ENCODE data around the gene PNMT. TPM values are rescaled to one million over a fixed set of nuclear protein-coding genes. Genes with fewer than 3 reads are reported as not detected.

PNMT gene
- total and polyA plus RNA-seq, 2 of the 13 experiments (the other 11 are each of a cell fraction or from before 2014, with no cell fraction given), result 0.25 TPM; not detected in 1

GRCh38 chr17:39671651-39672521 is 3.6 kb downstream of the PNMT start (continued):
- TF ChIP-seq ZNF562 (CRISPR knock-in tag; IDR thresholded peaks at IDR 0.05; ENCODE audit: borderline replicate concordance) (no peak), ZNF367 (CRISPR knock-in tag; IDR thresholded peaks at IDR 0.05; ENCODE audit: borderline replicate concordance) (no peak), ZNF260 (CRISPR knock-in tag; IDR thresholded peaks at IDR 0.05; ENCODE audit: borderline replicate concordance, low read depth) (no peak), ZBTB38 (CRISPR knock-in tag; IDR thresholded peaks at IDR 0.05) (peak; percentile 69), ZNF333 (CRISPR knock-in tag; IDR thresholded peaks at IDR 0.05; ENCODE audit: borderline replicate concordance) (no peak), GMEB1 (CRISPR knock-in tag; IDR thresholded peaks at IDR 0.05; ENCODE audit: borderline replicate concordance) (0 out of 2 replicates have a peak, but pooled peaks have one; percentile 41), HOXA9 (CRISPR knock-in tag; IDR thresholded peaks at IDR 0.05; ENCODE audit: borderline replicate concordance) (no peak), ATF7 (IDR thresholded peaks at IDR 0.05) (no peak), ATF7 (CRISPR knock-in tag; IDR thresholded peaks at IDR 0.05) (0 out of 2 replicates have a peak, but pooled peaks have one; percentile 13), ZNF781 (CRISPR knock-in tag; IDR thresholded peaks at IDR 0.05; ENCODE audit: borderline replicate concordance, not compliant biosample characterization) (no peak), GTF2F1 (IDR thresholded peaks at IDR 0.05; ENCODE audit: low read length) (no peak), KLF9 (CRISPR knock-in tag; IDR thresholded peaks at IDR 0.05; ENCODE audit: low read depth) (no peak), ZNF580 (CRISPR knock-in tag; IDR thresholded peaks at IDR 0.05; ENCODE audit: borderline replicate concordance, low read depth) (no peak), TOPORS (CRISPR knock-in tag; IDR thresholded peaks at IDR 0.05) (no peak), HOXA5 (CRISPR knock-in tag; IDR thresholded peaks at IDR 0.05) (no peak), ZNF124 (CRISPR knock-in tag; IDR thresholded peaks at IDR 0.05) (no peak), HES4 (CRISPR knock-in tag; IDR thresholded peaks at IDR 0.05; ENCODE audit: borderline replicate concordance) (no peak), ZNF768 (CRISPR knock-in tag; IDR thresholded peaks at IDR 0.05) (no peak; the same call in 1 of the 2 replicates), CHD4 (IDR thresholded peaks at IDR 0.05; ENCODE audit: borderline replicate concordance, low read length) (0 out of 2 replicates have a peak, but pooled peaks have one; percentile 33), RXRB (CRISPR knock-in tag; IDR thresholded peaks at IDR 0.05; ENCODE audit: borderline replicate concordance) (no peak), ETS1 (CRISPR knock-in tag; IDR thresholded peaks at IDR 0.05) (no peak), JUN (CRISPR knock-in tag; IDR thresholded peaks at IDR 0.05) (no peak; the same call in 1 of the 2 replicates), SATB2 (CRISPR knock-in tag; IDR thresholded peaks at IDR 0.05) (no peak), ARNT2 (CRISPR knock-in tag; IDR thresholded peaks at IDR 0.05; ENCODE audit: low read depth) (peak; percentile 73; the same call in 1 of the 2 replicates), PHF5A (CRISPR knock-in tag; IDR thresholded peaks at IDR 0.05; ENCODE audit: low read depth, unreplicated experiment) (no peak), NCOR1 (IDR thresholded peaks at IDR 0.05; ENCODE audit: borderline replicate concordance, low read length) (no peak), ZNF615 (CRISPR knock-in tag; IDR thresholded peaks at IDR 0.05; ENCODE audit: borderline replicate concordance) (no peak)
